RWPE2 (cell line): Measurements from ENCODE around the gene IGSF21.

Source experiments
- ATAC-seq: fragments of 200-7000 bp; cut with Tn5 transposase; 3 replicates; pipeline ENCODE4 v1.9.1; 2021; ENCODE audit warnings: low read depth
- DNase-seq: peaks from one replicate; pipeline ENCODE4 v3.0.0-alpha.2; 2020; ENCODE audit warnings: low spot score
- H3K27ac ChIP-seq: fragments of 450-650 bp; 2 replicates; pipeline ENCODE4 v1.5.1; 2017; ENCODE audit warnings: mild to moderate bottlenecking; ENCODE audit not compliant: poor library complexity, severe bottlenecking
- H3K27me3 ChIP-seq: fragments of 250-450 bp; sonication (Bioruptor Pico); 2 replicates; pipeline ENCODE4 v1.5.1; 2021; ENCODE audit warnings: mild to moderate bottlenecking, moderate library complexity; ENCODE audit not compliant: insufficient read depth, poor library complexity, severe bottlenecking
- H3K36me3 ChIP-seq: fragments of 250-450 bp; sonication (Bioruptor Pico); 2 replicates; pipeline ENCODE4 v1.5.1; 2020; ENCODE audit warnings: low read depth, mild to moderate bottlenecking, moderate library complexity
- H3K4me1 ChIP-seq: fragments of 250-450 bp; sonication (Bioruptor Pico); 2 replicates; pipeline ENCODE4 v1.5.1; 2021; ENCODE audit warnings: mild to moderate bottlenecking, moderate library complexity; ENCODE audit not compliant: insufficient read depth, poor library complexity, severe bottlenecking
- H3K4me3 ChIP-seq: fragments of 250-450 bp; sonication (Bioruptor Pico); 2 replicates; pipeline ENCODE4 v1.5.1; 2021; ENCODE audit warnings: mild to moderate bottlenecking, moderate library complexity; ENCODE audit not compliant: severe bottlenecking
- H3K9me3 ChIP-seq: fragments of 250-450 bp; sonication (Bioruptor Pico); 2 replicates; pipeline ENCODE4 v1.5.1; 2021; ENCODE audit warnings: mild to moderate bottlenecking, moderate library complexity; ENCODE audit not compliant: severe bottlenecking
- TF ChIP-seq, protein P1 (sequence below): fragments of 450-650 bp; IDR thresholded peaks from one replicate; pipeline ENCODE4 v1.5.1; 2017; ENCODE audit warnings: mild to moderate bottlenecking, moderate library complexity; ENCODE audit not compliant: poor library complexity, severe bottlenecking

Gene IGSF21

DNA sequence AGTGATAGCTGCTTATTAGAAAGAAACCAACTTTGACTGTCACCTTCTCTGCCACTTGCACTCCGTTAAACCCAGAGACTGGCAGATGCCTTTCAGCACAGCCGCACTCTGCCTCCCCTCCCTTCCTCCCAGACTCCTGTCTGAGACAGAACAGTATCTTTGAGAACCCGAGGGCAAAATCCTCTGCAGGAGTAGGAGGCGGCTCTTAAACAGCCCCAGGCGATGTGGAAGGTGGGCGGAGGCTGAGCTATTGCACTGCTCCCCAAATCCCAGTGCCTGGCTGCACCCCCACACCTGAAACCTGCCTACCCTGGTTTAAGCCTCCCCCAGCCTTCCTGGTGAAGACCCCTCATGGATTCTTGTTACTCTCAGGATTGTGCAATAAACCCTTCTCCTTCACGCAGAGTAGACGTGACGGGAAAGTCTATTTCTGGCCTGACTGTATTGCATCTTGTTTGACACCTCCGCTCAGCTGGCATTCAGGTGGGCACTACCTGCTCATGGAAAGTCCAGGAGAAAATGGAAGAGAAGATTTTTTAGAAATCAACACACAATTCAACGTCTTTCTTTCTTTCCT lies 34.4 kb upstream of the IGSF21 start:
- Histone ChIP-seq H3K9me3 (no peaks in the 10 kb centered on the region), H3K4me3 (no peak overlapping the region), H3K4me1 (no peaks in the 10 kb centered on the region), H3K27me3 (no peaks in the 10 kb centered on the region), H3K36me3 (no peaks in the 10 kb centered on the region), H3K27ac (no peak overlapping the region)
- no peak for ATAC-seq
- DNase-seq, result no peak
- TF ChIP-seq, protein P1, sequence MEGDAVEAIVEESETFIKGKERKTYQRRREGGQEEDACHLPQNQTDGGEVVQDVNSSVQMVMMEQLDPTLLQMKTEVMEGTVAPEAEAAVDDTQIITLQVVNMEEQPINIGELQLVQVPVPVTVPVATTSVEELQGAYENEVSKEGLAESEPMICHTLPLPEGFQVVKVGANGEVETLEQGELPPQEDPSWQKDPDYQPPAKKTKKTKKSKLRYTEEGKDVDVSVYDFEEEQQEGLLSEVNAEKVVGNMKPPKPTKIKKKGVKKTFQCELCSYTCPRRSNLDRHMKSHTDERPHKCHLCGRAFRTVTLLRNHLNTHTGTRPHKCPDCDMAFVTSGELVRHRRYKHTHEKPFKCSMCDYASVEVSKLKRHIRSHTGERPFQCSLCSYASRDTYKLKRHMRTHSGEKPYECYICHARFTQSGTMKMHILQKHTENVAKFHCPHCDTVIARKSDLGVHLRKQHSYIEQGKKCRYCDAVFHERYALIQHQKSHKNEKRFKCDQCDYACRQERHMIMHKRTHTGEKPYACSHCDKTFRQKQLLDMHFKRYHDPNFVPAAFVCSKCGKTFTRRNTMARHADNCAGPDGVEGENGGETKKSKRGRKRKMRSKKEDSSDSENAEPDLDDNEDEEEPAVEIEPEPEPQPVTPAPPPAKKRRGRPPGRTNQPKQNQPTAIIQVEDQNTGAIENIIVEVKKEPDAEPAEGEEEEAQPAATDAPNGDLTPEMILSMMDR, result no peak

DNA sequence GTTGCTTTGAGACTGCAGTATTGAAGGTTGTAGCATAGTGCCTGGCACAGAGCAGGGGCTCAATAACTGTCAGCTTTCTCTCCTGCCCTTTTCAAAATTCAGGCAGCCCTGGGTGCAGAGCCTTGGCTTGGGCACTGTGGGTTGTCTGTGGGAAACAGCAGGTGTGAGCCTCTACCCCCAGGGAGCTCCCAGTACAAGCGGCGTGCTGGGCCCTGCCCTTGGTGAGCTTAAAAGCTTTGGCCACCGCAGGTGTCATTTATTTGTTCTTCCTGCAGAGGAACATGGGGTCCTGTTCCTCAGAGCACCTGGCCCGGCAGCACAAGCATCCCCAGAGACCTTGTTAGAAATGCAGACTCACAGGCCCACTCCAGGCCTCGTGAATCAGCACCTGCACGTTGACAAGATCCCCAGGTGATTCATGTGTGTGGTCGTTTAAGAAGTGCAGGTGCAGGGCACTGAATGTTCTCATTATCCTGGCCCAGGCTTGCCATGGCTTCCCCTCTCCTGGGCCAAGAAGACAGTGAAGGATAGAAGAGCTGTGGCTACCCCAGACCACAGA lies 29.9 kb upstream of the IGSF21 start:
- DNase-seq, result no peak
- peaks cover 5% of the 10 kb centered on the region for H3K27me3 ChIP-seq
- no peak for ATAC-seq

DNA sequence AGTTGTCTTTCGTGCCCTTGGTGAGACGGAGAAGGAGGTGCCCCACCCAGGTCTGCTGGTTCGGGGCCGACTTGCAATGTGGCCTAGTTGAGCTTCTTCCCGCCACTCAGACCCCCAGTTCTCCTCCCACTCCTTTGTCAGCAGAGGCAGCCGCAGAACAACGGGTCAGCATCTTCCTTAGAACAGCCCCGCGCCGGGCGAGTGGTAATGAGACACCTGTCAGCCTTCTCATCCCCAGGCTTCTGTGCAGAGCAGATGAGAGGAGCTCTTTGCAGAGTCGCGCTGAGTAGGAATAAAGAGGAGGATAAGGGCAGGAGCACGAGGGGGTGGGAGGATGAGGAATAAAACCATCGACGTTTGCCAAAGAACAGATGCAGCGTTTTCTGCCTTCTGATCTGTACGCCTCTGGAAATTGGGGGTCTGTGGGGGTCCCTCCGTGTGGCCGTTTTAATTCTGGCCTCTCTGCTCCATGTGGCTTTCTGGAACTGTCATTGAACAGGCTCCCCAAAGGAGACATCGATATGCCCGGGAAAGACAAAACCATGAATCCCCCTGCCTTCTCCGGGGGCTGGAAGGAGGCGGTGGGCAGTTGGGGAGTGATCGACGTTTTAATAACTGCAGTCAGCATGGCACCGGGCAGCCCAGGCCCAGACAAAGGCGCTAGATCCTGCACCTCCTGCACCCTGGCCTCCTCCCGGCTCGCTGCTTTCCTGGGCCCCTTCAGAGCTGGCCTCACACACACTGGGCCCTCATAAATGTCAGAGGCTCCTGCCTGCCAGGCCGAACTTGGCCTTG lies 27.5 kb upstream of the IGSF21 start:
- no peak for DNase-seq
- no peak overlapping the region for H3K4me3 ChIP-seq
- H3K4me1 ChIP-seq, result no peaks in the 10 kb centered on the region
- no peak for ATAC-seq
- no peaks in the 10 kb centered on the region for H3K9me3 ChIP-seq
- TF ChIP-seq, protein P1, result no peak
- no peaks in the 10 kb centered on the region for H3K36me3 ChIP-seq
- no peak overlapping the region for H3K27ac ChIP-seq
- peaks cover 5% of the 10 kb centered on the region for H3K27me3 ChIP-seq

More for the DNA sequence above, 29.9 kb upstream of the IGSF21 start:
- TF ChIP-seq, protein P1, result no peak
- Histone ChIP-seq H3K36me3 (no peaks in the 10 kb centered on the region), H3K4me1 (no peaks in the 10 kb centered on the region), H3K9me3 (no peaks in the 10 kb centered on the region), H3K4me3 (no peak overlapping the region), H3K27ac (no peak overlapping the region)

DNA sequence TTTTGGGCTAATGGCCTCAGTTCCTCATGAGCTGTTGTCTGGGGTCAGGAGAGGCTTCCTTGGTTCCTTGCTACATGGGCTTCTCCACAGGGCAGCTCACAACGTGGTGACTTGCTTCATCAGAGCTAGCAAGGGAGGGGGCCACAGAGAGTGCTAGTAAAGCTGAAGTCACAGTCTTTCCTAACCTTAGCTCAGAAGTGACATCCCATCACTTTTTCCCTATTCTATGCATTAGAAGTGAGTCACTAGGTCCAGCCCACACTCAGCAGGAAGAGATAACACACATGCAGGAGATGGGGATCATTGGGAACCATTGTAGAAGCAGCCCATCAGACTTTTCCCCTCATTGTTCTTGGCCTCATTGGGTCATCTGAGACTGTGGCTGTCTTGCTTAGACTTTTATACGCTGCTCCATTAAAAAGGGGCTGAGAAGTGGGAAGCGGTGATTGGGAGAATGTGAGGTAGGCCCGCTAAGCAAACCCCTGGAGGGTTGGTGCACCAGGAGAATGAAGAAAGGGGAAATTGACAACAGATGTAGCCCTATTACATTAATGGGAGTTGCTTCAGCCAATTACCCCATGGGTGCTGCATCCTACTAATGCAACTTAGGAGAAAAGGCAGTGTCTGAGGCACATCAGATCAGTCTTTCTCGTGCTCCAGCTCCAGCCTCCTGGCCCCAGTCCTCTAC lies 22.1 kb upstream of the IGSF21 start:
- Histone ChIP-seq H3K36me3 (no peaks in the 10 kb centered on the region), H3K4me3 (no peak overlapping the region), H3K27me3 (peaks cover 5% of the 10 kb centered on the region), H3K27ac (no peak overlapping the region), H3K4me1 (no peaks in the 10 kb centered on the region), H3K9me3 (no peaks in the 10 kb centered on the region)
- TF ChIP-seq, protein P1, result no peak
- no peak for DNase-seq
- no peak for ATAC-seq
